Measurements from ENCODE around the gene KIRREL3.

Gene KIRREL3

DNA sequence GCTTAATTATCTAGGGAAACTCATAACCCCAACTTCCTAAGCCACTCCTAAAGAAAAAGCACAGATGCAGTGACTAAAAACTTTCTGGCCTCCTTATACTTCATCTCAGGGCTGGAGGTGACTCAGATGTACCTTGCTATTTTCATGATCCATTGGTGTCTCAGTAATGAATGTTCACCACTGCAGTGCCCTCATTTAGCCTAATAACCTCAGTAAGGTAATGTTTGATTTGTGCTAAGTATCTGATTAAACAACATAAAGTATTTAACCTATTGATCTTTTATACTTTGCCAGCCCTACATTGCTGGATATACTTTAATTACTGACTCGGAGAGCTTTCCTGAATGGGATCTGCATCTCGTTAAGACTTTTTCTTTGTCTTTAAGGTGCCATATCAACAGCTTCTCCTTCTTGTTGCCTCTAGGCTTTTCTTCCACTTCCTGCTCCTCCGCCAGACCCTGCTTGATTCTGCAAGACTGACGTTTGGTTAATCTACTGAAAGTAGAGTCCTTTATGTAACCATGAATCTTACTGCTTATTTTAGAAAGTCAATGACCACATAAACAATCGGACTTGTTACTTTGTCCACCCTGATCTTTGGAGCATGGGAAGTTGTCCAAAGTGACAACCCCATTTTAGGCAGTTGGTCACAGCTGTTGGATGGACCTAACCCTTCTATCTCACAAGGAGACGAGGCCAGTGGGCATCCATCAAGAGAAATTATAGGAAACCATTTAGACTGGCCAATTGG, 342.1 kb downstream of the KIRREL3 start:
- no peak for DNase-seq

DNA sequence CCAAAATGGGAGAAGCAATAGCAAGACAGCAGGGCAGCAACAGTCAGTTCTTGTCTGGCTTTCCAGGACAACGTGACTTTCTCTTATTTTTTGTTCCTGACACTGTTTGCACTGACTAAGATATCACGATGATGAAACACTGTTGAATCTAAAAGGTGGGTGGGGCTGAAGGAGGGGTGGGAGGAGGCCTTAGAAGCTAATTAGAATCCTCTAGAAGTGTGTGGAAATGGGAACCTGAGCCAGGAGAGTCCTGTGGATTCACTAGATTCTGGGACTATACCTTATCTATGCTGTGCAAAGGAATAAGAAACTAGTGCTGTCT, 344.8 kb downstream of the KIRREL3 start:
- DNase-seq: no peak

DNA sequence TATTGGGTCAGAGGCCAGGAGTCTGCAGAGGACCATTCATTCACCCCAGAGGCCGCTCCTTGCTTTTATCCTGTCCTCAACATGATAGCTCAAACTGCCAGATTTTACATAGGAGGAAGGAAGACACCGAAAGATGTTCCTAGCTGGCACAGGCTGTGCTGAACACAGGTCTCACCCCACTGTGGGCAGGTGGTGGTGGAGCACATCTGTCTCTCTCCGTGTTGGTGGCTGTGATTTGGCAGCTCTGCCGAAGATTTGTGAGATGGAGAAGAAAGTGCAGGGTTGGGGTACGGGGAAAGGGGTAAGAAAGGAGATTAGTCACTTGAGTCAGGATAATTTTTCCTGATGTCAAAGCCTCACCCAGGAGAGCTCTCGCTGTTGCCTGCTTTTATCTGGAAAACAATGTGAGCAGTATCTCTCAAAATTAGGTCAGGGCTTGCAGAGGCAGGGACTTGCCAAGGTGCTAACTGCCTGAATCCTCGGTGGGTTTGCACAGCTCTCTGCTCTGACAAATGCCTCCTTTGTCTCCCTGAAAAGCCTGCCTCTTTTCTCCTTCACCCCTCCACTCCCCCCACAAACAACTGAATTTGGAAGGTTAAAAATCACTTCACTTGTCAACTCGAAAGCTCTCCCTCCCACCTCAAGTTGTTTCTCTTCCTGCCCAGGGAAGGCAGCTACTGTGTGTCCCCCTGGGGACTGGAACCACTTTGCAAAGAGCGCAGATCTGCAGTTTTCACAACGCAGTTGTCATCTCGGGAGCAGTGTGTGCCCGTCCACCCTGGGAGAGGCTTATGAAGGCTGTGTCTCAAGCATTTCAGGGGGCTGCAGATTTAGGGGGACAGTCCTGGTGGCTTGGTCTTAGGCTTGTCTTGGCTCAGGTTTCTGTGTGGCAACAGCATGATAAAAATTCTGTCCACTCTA, 345.4 kb downstream of the KIRREL3 start:
- no peak for DNase-seq

- DNase-seq: no peak
Measured at GRCh38 chr11:126653040-126653439, 347.5 kb downstream of the KIRREL3 start.

- DNase-seq: no peak
Measured at GRCh38 chr11:126647735-126648134, 352.8 kb downstream of the KIRREL3 start.

DNA sequence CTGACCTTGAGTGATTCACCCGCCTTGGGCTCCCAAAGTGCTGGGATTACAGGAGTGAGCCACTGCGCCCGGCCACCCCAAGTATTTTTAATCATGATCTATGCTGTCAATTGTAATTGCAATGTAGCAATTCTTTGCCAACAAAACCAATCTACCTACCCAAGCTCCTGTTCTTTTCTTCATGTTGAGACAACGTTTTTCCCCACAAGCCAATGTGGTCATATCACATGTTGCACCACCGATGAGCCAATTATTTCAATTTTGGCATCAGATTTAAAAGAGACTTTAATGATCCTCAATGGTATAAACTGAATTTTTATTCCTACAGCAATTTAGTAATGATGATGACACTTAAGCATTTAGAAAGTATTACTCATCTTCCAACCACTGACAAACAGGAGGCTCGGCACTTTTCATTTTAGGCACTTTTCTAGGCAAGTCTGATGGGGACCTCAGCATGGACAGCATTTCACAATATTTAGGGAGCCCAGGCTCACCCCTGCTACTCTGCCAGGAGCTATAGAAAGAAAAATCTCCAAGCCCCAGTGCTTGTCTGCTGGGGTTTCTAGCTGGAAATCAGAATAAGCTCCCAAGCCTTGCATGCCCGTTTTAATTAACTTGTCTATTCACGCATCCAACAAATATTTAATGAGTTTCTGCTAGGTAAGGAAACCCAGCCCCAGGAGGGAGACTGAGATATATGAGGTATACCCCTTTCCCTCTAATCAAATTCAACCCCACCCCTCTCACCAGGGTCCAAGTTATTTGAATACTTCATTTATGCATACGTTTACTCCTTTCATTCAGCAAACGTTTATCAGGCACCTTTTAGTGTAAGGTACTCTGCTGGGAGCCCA, 353.6 kb downstream of the KIRREL3 start:
- DNase-seq: no peak

GRCh38 chr11:126645186-126645585, 355.4 kb downstream of the KIRREL3 start:
- no peak for DNase-seq

GRCh38 chr11:126640186-126640585, 360.4 kb downstream of the KIRREL3 start:
- DNase-seq: no peak

GRCh38 chr11:126639692-126640091, 360.9 kb downstream of the KIRREL3 start:
- DNase-seq: no peak

DNA sequence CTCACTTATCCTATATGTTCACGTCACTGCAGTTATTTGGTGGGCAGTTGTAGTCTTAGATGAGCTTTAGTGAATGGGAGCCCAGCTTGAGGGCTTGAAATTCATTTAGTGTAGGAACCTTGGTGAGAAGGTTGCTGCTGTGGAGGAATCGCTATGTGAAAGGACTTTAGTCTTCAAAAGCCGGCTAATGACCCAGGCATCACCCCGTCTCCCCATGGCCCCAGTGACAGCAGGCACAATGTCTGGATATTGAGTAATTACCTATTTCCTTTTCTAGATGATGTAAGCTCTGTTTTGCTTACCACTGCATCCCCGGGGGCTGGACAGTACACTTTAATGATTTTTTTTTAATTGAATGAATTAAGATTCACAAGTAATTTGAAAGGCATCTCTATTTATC, 361.9 kb downstream of the KIRREL3 start:
- no peak for DNase-seq

DNA sequence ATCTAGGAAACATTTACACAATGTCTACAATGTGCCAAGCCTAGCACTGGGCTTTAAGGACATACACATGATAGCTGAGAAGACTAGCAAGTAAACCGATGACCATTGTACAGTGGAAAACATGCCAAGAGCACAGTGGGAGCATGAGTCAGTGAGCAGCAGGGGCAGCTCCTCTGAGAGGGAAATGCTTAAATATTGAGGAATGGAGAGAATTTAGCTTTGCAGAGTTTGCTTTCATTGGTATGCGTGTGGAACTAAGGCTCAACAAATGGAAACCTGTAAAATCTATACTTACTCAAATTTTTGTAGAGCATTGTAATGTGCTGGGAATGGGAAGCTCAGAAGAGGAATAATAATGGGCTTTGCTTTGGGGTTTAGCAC, 362.8 kb downstream of the KIRREL3 start:
- no peak for DNase-seq

GRCh38 chr11:126636911-126637794, 363.4 kb downstream of the KIRREL3 start:
- DNase-seq: no peak

DNA sequence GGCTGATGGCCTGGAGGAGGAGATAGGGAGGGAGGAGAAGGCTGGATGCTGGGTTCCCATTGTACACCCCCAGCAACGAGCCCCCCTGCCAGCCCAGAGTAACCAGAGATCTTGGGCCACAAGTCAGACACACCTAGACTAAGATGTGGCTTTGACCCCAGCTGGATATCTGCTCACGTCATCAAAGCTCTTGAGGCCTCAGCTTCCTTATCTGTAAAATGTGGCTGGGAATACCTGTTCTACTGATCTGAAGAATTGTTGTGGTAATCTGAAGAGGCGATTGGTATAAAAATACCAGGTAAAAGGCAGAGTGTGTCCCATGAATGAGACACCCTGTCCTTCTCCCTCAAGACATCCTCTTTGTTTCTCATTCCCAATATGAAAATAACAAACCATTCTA, 365.1 kb downstream of the KIRREL3 start:
- no peak for DNase-seq

DNA sequence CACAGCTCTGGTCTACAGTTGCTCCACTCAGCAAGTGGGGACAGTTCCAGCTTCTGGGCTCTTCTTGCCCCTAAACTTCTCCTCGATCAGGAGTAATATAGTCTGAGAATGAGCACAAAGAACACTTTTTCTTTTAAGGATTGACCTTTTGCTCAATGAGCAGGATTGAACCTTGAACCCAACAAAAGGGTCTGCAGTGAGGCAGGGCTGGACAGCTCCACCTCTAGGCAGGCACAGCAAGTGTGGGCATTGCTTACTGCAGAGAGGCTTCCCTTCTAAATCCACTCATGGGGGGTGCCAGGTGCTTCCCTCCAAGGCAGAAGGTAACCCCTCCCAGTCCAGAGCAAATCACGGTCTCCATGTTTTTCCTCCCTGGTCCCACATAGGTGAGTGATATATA, 365.6 kb downstream of the KIRREL3 start:
- DNase-seq: no peak

DNA sequence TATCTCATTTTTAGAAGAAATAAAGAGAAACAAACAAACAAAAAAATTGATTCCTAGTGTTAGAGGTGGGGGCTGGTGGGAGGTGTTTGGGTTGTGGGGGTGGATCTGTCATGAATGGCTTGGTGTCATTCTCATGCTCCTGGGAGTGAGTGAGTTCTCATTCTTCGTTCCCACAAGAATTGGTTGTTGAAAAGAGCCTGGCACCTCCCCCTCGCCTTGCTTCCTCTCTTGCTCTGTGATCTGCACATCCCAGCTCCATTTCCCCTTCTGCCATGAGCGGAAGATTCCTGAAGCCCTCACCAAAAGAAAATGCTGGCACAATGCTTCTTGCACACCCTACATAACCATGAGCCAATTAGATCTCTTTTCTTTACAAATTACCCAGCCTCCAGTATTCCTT, 367.2 kb downstream of the KIRREL3 start:
- DNase-seq: no peak

- no peak for DNase-seq
Measured at GRCh38 chr11:126630893-126631798, 369.4 kb downstream of the KIRREL3 start.

- no peak for DNase-seq
Measured at GRCh38 chr11:126630488-126630887, 370.1 kb downstream of the KIRREL3 start.

DNA sequence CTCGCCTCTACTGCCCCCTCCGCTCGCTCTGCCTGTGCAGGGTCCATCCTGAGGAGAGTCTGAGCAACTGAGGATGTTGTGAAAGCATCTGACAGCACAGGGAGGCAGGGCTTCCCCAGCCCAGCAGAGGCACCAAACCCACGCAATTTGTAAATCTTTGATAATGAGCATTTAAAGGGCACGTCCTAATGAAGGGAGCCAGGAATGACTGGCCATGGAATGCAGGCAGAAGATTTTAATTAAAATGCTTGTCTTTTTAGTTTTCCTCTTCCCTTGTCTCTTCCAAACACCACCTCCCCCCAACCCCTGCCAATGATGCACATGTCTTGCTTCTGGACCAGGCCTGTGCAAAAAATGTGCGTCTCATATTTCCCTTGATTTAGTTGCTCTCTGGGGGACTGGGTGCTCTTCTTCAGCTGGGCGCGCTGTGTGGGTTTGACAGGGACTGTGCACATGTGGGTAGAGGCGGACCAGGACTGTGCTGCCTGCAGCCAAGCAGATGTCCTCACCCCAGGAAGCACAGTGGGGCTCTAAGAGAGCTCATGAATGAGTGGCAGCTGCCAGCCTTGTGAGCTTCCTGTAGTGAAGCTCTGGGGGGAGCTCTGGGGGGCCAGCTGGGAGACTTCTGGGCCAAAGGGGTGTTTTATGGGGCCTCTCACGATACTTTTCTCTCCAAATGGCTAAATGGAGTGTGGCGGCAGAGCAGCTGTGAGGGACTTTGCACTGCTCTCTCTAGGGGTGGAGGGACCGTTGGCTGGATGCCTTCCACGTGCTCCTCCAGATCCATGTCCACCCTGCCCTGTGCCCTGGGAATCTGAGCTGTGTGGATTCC, 371.6 kb downstream of the KIRREL3 start:
- DNase-seq: no peak

GRCh38 chr11:126628450-126628789, 372.1 kb downstream of the KIRREL3 start:
- no peak for DNase-seq

GRCh38 chr11:126627421-126627820, 373.1 kb downstream of the KIRREL3 start:
- no peak for DNase-seq

Data from activated CD4-positive, alpha-beta T cell treated with anti-CD3 and anti-CD28 coated beads, Interleukin-2, Interleukin-6, amounts not matched to agents 100 ng/mL and 50 ng/mL, durations not matched to agents 16 hours and 8 hours (primary cell).